Calu3 (cell line): ENCODE measurements around the gene RIMBP2. TPM values are rescaled to one million over a fixed set of nuclear protein-coding genes. Genes with fewer than 3 reads are reported as not detected.

Experiments used
- BruUV-seq: library from RNA; stranded (reverse); fragments of 400-500 nt; replicated peaks from 2 replicates; lab custom pipeline; 2021; lab: Mats Ljungman, UMichigan
- CTCF ChIA-PET: fragments of 300-600 bp; sonication (Branson Sonifier 250); formaldehyde crosslinking; loops from one replicate; lab custom pipeline; 2022; ENCODE audit warnings: antibody characterized with exemption; lab: Charles Lee
- DNase-seq: peaks from one replicate; pipeline ENCODE4 v3.0.0; 2022
- H3K27ac Mint-ChIP-seq: one replicate; pipeline ENCODE4 v1.8.0; 2022; ENCODE audit warnings: mixed read lengths; ENCODE audit not compliant: unreplicated experiment
- H3K27me3 Mint-ChIP-seq: one replicate; pipeline ENCODE4 v1.8.0; 2022; ENCODE audit warnings: mixed read lengths; ENCODE audit not compliant: unreplicated experiment
- H3K36me3 Mint-ChIP-seq: one replicate; pipeline ENCODE4 v1.8.0; 2022; ENCODE audit warnings: mild to moderate bottlenecking, moderate library complexity, mixed read lengths; ENCODE audit not compliant: insufficient read depth, unreplicated experiment
- H3K4me1 Mint-ChIP-seq: one replicate; pipeline ENCODE4 v1.8.0; 2022; ENCODE audit warnings: mild to moderate bottlenecking, low read depth, mixed read lengths; ENCODE audit not compliant: unreplicated experiment
- H3K4me3 Mint-ChIP-seq: one replicate; pipeline ENCODE4 v1.8.0; 2022; ENCODE audit warnings: mild to moderate bottlenecking, low read depth, moderate library complexity, mixed read lengths; ENCODE audit not compliant: unreplicated experiment
- H3K9me3 Mint-ChIP-seq: one replicate; pipeline ENCODE4 v1.8.0; 2022; ENCODE audit warnings: low read depth, mixed read lengths; ENCODE audit not compliant: unreplicated experiment
- intact Hi-C: fragments of 100-400 bp; cut with micrococcal nuclease; formaldehyde crosslinking; loops from one replicate; pipeline ENCODE4 v1.10.0; 2022; ENCODE audit not compliant: unreplicated experiment
- total RNA-seq: library from RNA; stranded (reverse); gene quantifications from 2 replicates; pipeline ENCODE4 v1.2.3, GENCODE V29; 2022
- TF ChIP-seq, protein P1 (sequence below): fragments of 200-600 bp; IDR thresholded peaks from one replicate; pipeline ENCODE4 v1.8.0; 2022; ENCODE audit warnings: antibody characterized with exemption; ENCODE audit not compliant: unreplicated experiment

The RIMBP2 gene
- total RNA-seq, 1 experiment from 2014 or later, result 6.1 TPM

DNA sequence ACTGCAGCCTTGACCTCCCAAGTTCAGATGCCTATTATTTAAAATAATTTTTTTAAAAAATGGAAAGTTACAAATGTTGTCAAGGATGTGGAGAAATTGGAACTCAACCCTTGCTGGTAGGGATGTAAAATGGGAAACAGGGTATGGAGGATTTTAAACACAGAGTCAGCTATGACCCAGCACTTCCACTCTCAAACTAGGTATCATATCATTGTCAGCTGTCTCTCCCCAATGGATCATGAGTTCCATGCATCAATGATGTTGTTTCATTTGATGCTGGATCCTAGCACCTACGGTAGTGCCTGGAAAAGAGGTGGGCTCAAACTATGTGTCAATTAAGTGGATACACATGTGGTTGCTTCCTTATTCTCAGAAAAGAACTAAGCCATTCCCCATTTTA is 150.9 kb downstream of the RIMBP2 start:
- TF ChIP-seq, protein P1, sequence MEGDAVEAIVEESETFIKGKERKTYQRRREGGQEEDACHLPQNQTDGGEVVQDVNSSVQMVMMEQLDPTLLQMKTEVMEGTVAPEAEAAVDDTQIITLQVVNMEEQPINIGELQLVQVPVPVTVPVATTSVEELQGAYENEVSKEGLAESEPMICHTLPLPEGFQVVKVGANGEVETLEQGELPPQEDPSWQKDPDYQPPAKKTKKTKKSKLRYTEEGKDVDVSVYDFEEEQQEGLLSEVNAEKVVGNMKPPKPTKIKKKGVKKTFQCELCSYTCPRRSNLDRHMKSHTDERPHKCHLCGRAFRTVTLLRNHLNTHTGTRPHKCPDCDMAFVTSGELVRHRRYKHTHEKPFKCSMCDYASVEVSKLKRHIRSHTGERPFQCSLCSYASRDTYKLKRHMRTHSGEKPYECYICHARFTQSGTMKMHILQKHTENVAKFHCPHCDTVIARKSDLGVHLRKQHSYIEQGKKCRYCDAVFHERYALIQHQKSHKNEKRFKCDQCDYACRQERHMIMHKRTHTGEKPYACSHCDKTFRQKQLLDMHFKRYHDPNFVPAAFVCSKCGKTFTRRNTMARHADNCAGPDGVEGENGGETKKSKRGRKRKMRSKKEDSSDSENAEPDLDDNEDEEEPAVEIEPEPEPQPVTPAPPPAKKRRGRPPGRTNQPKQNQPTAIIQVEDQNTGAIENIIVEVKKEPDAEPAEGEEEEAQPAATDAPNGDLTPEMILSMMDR, result no peak
- no peak for DNase-seq
- CTCF ChIA-PET, result no interaction called here
- no peaks in the 10 kb centered on the region for H3K36me3 Mint-ChIP-seq
- H3K4me3 Mint-ChIP-seq, result no peak overlapping the region
- H3K9me3 Mint-ChIP-seq, result peaks cover 29% of the 10 kb centered on the region
- no peaks in the 10 kb centered on the region for H3K27me3 Mint-ChIP-seq
- H3K4me1 Mint-ChIP-seq, result no peaks in the 10 kb centered on the region
- no TSS peak for BruUV-seq
- no peak overlapping the region for H3K27ac Mint-ChIP-seq
- intact Hi-C loops, result no loop called here

DNA sequence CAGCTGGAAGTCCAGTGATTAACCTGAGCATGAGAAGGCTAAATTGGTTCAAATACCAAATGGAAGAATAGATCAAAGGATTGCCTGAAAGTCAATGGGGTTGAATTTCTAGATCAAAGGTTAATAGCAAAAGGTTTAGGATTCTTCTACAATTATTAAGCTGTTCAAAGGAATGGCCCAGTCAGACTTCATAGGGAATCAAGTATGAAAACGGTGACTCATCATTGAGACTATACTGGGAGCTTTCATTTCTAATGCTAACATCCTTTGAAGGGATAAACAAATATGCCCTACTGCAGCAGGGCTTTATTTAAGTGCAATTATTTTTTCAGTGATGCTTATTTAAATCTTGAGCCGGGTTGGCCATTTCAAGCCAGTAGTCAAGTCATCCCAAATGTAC is 152.8 kb downstream of the RIMBP2 start:
- no peak for DNase-seq
- no peak overlapping the region for H3K27ac Mint-ChIP-seq
- no peak overlapping the region for H3K4me3 Mint-ChIP-seq
- TF ChIP-seq, protein P1, result no peak
- CTCF ChIA-PET, result no interaction called here
- H3K36me3 Mint-ChIP-seq, result no peaks in the 10 kb centered on the region
- no peaks in the 10 kb centered on the region for H3K27me3 Mint-ChIP-seq
- H3K9me3 Mint-ChIP-seq, result peaks cover 24% of the 10 kb centered on the region
- no TSS peak for BruUV-seq
- no peaks in the 10 kb centered on the region for H3K4me1 Mint-ChIP-seq
- intact Hi-C loops, result no loop called here

DNA sequence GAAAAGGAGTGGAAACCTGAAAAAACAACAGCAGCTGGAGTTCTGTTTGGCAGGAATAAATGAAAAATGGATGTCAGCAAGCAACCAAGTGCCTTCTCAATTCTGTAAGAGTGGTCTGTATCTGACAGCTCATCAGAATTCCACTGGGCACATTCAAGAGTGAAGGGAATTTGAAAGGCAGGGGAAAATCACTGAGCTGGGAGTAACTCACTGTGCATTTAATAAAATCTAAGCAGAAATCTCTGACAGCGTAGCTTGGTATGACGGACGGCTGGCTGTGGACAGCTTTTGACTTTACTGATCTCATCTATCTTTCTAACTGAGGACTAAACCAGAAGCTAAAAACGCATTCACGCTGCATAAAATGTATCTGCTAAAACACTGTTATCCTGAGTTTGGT is 153.4 kb downstream of the RIMBP2 start:
- H3K27me3 Mint-ChIP-seq, result no peaks in the 10 kb centered on the region
- no peak overlapping the region for H3K4me3 Mint-ChIP-seq
- H3K27ac Mint-ChIP-seq, result no peak overlapping the region
- no peaks in the 10 kb centered on the region for H3K4me1 Mint-ChIP-seq
- CTCF ChIA-PET, result no interaction called here
- peaks cover 24% of the 10 kb centered on the region for H3K9me3 Mint-ChIP-seq
- intact Hi-C loops, result no loop called here
- no peaks in the 10 kb centered on the region for H3K36me3 Mint-ChIP-seq
- no TSS peak for BruUV-seq
- no peak for DNase-seq
- TF ChIP-seq, protein P1, result no peak

DNA sequence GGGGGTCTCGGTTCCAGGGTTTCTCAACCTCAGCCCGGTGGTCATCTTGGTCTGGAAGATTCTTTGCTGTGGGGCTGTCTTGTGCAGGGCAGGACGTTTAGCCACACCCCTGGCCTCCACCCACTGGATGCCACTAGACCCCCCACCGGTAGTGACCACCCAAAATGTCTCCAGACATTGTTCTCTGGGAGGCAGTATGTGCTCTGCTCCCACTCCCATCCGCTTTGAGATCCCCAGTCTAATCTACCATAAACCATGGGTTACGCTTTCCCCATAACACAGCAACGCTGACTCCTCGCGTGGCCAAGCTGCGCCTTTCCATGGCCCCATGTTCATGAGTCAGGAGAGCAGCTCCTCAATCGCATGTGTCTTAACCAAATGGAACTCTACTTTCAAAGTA is 155.8 kb downstream of the RIMBP2 start:
- intact Hi-C loops, result no loop called here
- Mint-ChIP-seq H3K27me3 (no peaks in the 10 kb centered on the region), H3K36me3 (no peaks in the 10 kb centered on the region), H3K9me3 (peaks cover 20% of the 10 kb centered on the region), H3K4me1 (no peaks in the 10 kb centered on the region), H3K27ac (no peak overlapping the region), H3K4me3 (no peak overlapping the region)
- no TSS peak for BruUV-seq
- CTCF ChIA-PET, result no interaction called here
- no peak for DNase-seq
- TF ChIP-seq, protein P1, result no peak
